ENCODE measurements around the gene APOA1. TPM values are rescaled to one million over a fixed set of nuclear protein-coding genes. Genes with fewer than 3 reads are reported as not detected.
A peak's percentile ranks its signal among the peaks of the same experiment; 100 is the strongest.

APOA1 gene
- total and polyA plus RNA-seq, 7 donors: 0.32 to 3.0 (median 0.55) TPM; not detected in 2

GRCh38 chr11:116830184-116830912, 7.1 kb downstream of the APOA1 start:
- peak; percentile 60 for DNase-seq
- Histone ChIP-seq H3K36me3 (no peaks in the 10 kb centered on the region), H3K27ac (no peak overlapping the region), H3K4me3 (no peak overlapping the region), H3K4me1 (peaks cover 0 to 7% (median 4%) of the 10 kb centered on the region in 4 donors), H3K9me3 (no peaks in the 10 kb centered on the region), H3K27me3 (no peaks in the 10 kb centered on the region)
- TF ChIP-seq POLR2AphosphoS5 (IDR thresholded peaks at IDR 0.05): no peak
- TF ChIP-seq CTCF (IDR thresholded peaks at IDR 0.05): no peak
- TF ChIP-seq POLR2A (IDR thresholded peaks at IDR 0.05): no peak
- no peak for TF ChIP-seq EP300 (IDR thresholded peaks at IDR 0.05)
- intact Hi-C loops (cut with DNase I): no loop called here
- WGBS, 2 donors: 94 to 96% methylated on average over 17 of the region's 17 CpGs

GRCh38 chr11:116829525-116830183, 7.8 kb downstream of the APOA1 start, which contains the start of gene APOC3:
Gene APOC3 (plus strand): TSS chr11:116829907. CDS start chr11:116830583, 676 bp downstream.
- Histone ChIP-seq H3K36me3 (no peaks in the 10 kb centered on the region), H3K27ac (no peak within 1 kb of the TSS), H3K4me3 (no peak within 1 kb of the TSS), H3K9me3 (no peaks in the 10 kb centered on the region), H3K27me3 (no peaks in the 10 kb centered on the region), H3K4me1 (no peaks in the 10 kb centered on the region)
- 77 to 79% methylated on average over 9 of the region's 9 CpGs for WGBS, 2 donors
- TF ChIP-seq EP300 (IDR thresholded peaks at IDR 0.05): no peak
- no peak for TF ChIP-seq POLR2AphosphoS5 (IDR thresholded peaks at IDR 0.05)
- no peak for TF ChIP-seq CTCF (IDR thresholded peaks at IDR 0.05)
- TF ChIP-seq POLR2A (IDR thresholded peaks at IDR 0.05): no peak
- intact Hi-C loops (cut with DNase I): no loop called here
- peak; percentile 60 for DNase-seq

- no peak for TF ChIP-seq CTCF (IDR thresholded peaks at IDR 0.05)
- TF ChIP-seq POLR2A (IDR thresholded peaks at IDR 0.05): no peak
- no peak for TF ChIP-seq EP300 (IDR thresholded peaks at IDR 0.05)
- TF ChIP-seq POLR2AphosphoS5 (IDR thresholded peaks at IDR 0.05): no peak
- 55 to 69% methylated on average over 16 of the region's 16 CpGs for WGBS, 2 donors
- no peak overlapping the region for H3K27ac ChIP-seq
- no peaks in the 10 kb centered on the region for H3K36me3 ChIP-seq
- intact Hi-C loops (cut with DNase I): no loop called here
- H3K9me3 ChIP-seq: no peaks in the 10 kb centered on the region
- no peaks in the 10 kb centered on the region for H3K4me1 ChIP-seq
- H3K27me3 ChIP-seq: no peaks in the 10 kb centered on the region
- DNase-seq: no peak
- no peak overlapping the region for H3K4me3 ChIP-seq
These were observed 8.5 kb downstream of the APOA1 start for GRCh38 chr11:116828632-116829524.

GRCh38 chr11:116827461-116827860, 10.0 kb downstream of the APOA1 start:
- no peak overlapping the region for H3K4me3 ChIP-seq

More at GRCh38 chr11:116827461-116827860, 10.0 kb downstream of the APOA1 start:
- WGBS, 2 donors: 93 to 95% methylated on average over 6 of the region's 6 CpGs
- TF ChIP-seq POLR2AphosphoS5 (IDR thresholded peaks at IDR 0.05) (no peak), EP300 (IDR thresholded peaks at IDR 0.05) (no peak), POLR2A (IDR thresholded peaks at IDR 0.05) (no peak), CTCF (IDR thresholded peaks at IDR 0.05) (no peak)
- intact Hi-C loops (cut with DNase I): no loop called here
- DNase-seq: peak; percentile 39
- Histone ChIP-seq H3K27me3 (no peaks in the 10 kb centered on the region), H3K36me3 (no peaks in the 10 kb centered on the region), H3K9me3 (no peaks in the 10 kb centered on the region), H3K27ac (no peak overlapping the region), H3K4me1 (no peaks in the 10 kb centered on the region)

Measured in sigmoid colon (tissue), 7 donors.